ENCODE measurements around the gene DENND5A. TPM values are rescaled to one million over a fixed set of nuclear protein-coding genes. Genes with fewer than 3 reads are reported as not detected.

Gene DENND5A
- total and polyA plus RNA-seq, 9 of the 15 experiments (the other 6 are each of a cell fraction or from before 2014, with no cell fraction given), result 11.7 to 130 (median 46.3) TPM

DNA sequence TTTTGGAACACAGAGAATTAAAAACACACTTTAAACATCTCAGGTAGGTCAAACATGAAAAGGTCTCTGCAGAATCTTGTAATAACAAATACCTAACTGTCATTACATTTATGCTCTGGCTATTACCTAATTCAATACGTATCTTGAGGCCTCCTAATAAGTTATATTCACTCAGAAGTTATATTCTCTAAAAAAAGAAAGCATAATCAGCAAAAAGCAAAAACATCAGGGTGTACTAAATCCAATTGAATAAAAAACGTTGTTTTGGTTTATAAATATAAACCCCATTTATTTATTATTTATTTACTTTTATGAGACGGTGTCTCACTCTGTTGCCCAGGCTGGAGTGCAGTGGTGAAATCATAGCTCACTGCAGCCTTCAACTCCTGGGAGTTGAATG, 39.0 kb upstream of the DENND5A start (continued):
- TF ChIP-seq NFE2L1 (tag; IDR thresholded peaks at IDR 0.05; ENCODE audit: borderline replicate concordance, low read depth) (no peak), MAFK (IDR thresholded peaks at IDR 0.05; ENCODE audit: low read length) (0 out of 2 replicates have a peak, but pooled peaks have one; percentile 11), MAFG (tag; conservative IDR thresholded peaks at IDR 0.05) (0 out of 2 replicates have a peak, but pooled peaks have one; percentile 30), ILF3 (IDR thresholded peaks at IDR 0.05; ENCODE audit: borderline replicate concordance) (no peak), FOXJ3 (CRISPR knock-in tag; IDR thresholded peaks at IDR 0.05) (no peak), ZC3H4 (CRISPR knock-in tag; IDR thresholded peaks at IDR 0.05; ENCODE audit: borderline replicate concordance) (no peak), GABPA (tag; conservative IDR thresholded peaks at IDR 0.05; ENCODE audit: low read depth) (no peak), HNRNPLL (IDR thresholded peaks at IDR 0.05; ENCODE audit: low read depth, low read length, poor library complexity, severe bottlenecking) (no peak), C11orf30 (IDR thresholded peaks at IDR 0.05; ENCODE audit: low read depth) (peak; percentile 67), CC2D1A (IDR thresholded peaks at IDR 0.05) (no peak), ETV5 (CRISPR knock-in tag; IDR thresholded peaks at IDR 0.05; ENCODE audit: low read depth) (no peak)
- TF ChIP-seq, protein P1, sequence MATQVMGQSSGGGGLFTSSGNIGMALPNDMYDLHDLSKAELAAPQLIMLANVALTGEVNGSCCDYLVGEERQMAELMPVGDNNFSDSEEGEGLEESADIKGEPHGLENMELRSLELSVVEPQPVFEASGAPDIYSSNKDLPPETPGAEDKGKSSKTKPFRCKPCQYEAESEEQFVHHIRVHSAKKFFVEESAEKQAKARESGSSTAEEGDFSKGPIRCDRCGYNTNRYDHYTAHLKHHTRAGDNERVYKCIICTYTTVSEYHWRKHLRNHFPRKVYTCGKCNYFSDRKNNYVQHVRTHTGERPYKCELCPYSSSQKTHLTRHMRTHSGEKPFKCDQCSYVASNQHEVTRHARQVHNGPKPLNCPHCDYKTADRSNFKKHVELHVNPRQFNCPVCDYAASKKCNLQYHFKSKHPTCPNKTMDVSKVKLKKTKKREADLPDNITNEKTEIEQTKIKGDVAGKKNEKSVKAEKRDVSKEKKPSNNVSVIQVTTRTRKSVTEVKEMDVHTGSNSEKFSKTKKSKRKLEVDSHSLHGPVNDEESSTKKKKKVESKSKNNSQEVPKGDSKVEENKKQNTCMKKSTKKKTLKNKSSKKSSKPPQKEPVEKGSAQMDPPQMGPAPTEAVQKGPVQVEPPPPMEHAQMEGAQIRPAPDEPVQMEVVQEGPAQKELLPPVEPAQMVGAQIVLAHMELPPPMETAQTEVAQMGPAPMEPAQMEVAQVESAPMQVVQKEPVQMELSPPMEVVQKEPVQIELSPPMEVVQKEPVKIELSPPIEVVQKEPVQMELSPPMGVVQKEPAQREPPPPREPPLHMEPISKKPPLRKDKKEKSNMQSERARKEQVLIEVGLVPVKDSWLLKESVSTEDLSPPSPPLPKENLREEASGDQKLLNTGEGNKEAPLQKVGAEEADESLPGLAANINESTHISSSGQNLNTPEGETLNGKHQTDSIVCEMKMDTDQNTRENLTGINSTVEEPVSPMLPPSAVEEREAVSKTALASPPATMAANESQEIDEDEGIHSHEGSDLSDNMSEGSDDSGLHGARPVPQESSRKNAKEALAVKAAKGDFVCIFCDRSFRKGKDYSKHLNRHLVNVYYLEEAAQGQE (IDR thresholded peaks at IDR 0.05; ENCODE audit: borderline replicate concordance), result no peak
- TF ChIP-seq, protein P1 (CRISPR knock-in tag; IDR thresholded peaks at IDR 0.05; ENCODE audit: low read depth), result no peak
- TF ChIP-seq, protein P2, sequence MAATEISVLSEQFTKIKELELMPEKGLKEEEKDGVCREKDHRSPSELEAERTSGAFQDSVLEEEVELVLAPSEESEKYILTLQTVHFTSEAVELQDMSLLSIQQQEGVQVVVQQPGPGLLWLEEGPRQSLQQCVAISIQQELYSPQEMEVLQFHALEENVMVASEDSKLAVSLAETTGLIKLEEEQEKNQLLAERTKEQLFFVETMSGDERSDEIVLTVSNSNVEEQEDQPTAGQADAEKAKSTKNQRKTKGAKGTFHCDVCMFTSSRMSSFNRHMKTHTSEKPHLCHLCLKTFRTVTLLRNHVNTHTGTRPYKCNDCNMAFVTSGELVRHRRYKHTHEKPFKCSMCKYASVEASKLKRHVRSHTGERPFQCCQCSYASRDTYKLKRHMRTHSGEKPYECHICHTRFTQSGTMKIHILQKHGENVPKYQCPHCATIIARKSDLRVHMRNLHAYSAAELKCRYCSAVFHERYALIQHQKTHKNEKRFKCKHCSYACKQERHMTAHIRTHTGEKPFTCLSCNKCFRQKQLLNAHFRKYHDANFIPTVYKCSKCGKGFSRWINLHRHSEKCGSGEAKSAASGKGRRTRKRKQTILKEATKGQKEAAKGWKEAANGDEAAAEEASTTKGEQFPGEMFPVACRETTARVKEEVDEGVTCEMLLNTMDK (IDR thresholded peaks at IDR 0.05; ENCODE audit: borderline replicate concordance, insufficient read depth, low read depth, low read length, poor library complexity, severe bottlenecking), result no peak
- TF ChIP-seq, protein P3, sequence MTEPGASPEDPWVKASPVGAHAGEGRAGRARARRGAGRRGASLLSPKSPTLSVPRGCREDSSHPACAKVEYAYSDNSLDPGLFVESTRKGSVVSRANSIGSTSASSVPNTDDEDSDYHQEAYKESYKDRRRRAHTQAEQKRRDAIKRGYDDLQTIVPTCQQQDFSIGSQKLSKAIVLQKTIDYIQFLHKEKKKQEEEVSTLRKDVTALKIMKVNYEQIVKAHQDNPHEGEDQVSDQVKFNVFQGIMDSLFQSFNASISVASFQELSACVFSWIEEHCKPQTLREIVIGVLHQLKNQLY (CRISPR knock-in tag; conservative IDR thresholded peaks at IDR 0.05), result no peak
- TF ChIP-seq, protein P4, sequence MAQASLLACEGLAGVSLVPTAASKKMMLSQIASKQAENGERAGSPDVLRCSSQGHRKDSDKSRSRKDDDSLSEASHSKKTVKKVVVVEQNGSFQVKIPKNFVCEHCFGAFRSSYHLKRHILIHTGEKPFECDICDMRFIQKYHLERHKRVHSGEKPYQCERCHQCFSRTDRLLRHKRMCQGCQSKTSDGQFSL (CRISPR knock-in tag; IDR thresholded peaks at IDR 0.05), result no peak
- TF ChIP-seq, protein P4 (tag; IDR thresholded peaks at IDR 0.05), result no peak
